ENCODE measurements around the gene TNNT3.

DNA sequence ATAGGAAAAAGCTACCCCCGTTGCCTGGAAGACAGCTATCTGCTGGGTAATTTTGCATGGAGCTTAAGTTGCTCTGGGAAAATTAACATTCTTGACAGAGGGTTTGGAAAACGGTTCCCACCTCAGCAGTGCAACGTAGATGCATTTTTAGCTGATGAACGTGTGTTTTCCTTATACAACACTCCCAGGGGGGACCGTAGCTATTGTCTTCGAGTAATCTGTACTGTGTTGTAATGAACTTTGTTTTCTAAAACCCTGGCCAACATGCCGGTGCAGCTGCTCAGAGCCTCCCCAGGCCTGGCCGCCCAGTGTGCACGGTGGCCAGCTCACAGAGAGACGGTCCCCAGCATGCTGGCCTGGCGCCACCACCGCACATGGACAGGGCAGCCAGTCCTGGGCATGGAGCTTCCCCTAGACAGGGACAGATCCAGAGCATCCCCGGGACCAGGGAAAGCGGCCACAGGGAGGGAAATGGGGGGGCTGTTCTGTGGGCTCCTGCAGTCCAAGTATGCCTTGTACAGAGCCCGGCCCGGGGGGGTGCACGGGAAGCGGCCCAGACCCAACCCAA, 2.2 kb downstream of the TNNT3 start:
- TF ChIP-seq RARB (CRISPR knock-in tag; IDR thresholded peaks at IDR 0.05) (no peak), PPARA (CRISPR knock-in tag; IDR thresholded peaks at IDR 0.05; ENCODE audit: borderline replicate concordance) (no peak), ARNTL (CRISPR knock-in tag; IDR thresholded peaks at IDR 0.05; ENCODE audit: borderline replicate concordance, low read depth) (no peak), ZC3H10 (CRISPR knock-in tag; IDR thresholded peaks at IDR 0.05) (no peak), TCF4 (CRISPR knock-in tag; IDR thresholded peaks at IDR 0.05; ENCODE audit: borderline replicate concordance) (no peak)
- TF ChIP-seq, protein P1, sequence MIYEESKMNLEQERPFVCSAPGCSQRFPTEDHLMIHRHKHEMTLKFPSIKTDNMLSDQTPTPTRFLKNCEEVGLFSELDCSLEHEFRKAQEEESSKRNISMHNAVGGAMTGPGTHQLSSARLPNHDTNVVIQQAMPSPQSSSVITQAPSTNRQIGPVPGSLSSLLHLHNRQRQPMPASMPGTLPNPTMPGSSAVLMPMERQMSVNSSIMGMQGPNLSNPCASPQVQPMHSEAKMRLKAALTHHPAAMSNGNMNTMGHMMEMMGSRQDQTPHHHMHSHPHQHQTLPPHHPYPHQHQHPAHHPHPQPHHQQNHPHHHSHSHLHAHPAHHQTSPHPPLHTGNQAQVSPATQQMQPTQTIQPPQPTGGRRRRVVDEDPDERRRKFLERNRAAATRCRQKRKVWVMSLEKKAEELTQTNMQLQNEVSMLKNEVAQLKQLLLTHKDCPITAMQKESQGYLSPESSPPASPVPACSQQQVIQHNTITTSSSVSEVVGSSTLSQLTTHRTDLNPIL (CRISPR knock-in tag; IDR thresholded peaks at IDR 0.05; ENCODE audit: low read depth) = no peak
- TF ChIP-seq, protein P2, sequence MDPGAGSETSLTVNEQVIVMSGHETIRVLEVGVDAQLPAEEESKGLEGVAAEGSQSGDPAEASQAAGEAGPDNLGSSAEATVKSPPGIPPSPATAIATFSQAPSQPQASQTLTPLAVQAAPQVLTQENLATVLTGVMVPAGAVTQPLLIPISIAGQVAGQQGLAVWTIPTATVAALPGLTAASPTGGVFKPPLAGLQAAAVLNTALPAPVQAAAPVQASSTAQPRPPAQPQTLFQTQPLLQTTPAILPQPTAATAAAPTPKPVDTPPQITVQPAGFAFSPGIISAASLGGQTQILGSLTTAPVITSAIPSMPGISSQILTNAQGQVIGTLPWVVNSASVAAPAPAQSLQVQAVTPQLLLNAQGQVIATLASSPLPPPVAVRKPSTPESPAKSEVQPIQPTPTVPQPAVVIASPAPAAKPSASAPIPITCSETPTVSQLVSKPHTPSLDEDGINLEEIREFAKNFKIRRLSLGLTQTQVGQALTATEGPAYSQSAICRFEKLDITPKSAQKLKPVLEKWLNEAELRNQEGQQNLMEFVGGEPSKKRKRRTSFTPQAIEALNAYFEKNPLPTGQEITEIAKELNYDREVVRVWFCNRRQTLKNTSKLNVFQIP (CRISPR knock-in tag; IDR thresholded peaks at IDR 0.05; ENCODE audit: borderline replicate concordance, low read depth) = no peak
- TF ChIP-seq, protein P3, sequence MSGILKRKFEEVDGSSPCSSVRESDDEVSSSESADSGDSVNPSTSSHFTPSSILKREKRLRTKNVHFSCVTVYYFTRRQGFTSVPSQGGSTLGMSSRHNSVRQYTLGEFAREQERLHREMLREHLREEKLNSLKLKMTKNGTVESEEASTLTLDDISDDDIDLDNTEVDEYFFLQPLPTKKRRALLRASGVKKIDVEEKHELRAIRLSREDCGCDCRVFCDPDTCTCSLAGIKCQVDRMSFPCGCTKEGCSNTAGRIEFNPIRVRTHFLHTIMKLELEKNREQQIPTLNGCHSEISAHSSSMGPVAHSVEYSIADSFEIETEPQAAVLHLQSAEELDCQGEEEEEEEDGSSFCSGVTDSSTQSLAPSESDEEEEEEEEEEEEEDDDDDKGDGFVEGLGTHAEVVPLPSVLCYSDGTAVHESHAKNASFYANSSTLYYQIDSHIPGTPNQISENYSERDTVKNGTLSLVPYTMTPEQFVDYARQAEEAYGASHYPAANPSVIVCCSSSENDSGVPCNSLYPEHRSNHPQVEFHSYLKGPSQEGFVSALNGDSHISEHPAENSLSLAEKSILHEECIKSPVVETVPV (CRISPR knock-in tag; IDR thresholded peaks at IDR 0.05) = no peak

All from SK-N-SH treated with all-trans-retinoic acid at 6 μM for 48 hours (cell line).